HUES6 (cell line): Measurements from ENCODE around the gene AMER2.

ENCODE experiments used
- H3K27ac ChIP-seq: 2 replicates; pipeline ENCODE4 v1.7.0; 2013; ENCODE audit warnings: low read depth, mild to moderate bottlenecking, low read length, inconsistent platforms
- H3K27me3 ChIP-seq: 2 replicates; pipeline ENCODE4 v1.6.1; 2013; ENCODE audit warnings: low read length; ENCODE audit not compliant: control insufficient read depth, insufficient read depth
- H3K36me3 ChIP-seq: 2 replicates; pipeline ENCODE4 v1.6.1; 2013; ENCODE audit warnings: low read length; ENCODE audit not compliant: control insufficient read depth, insufficient read depth
- H3K4me1 ChIP-seq: 2 replicates; pipeline ENCODE4 v1.6.1; 2013; ENCODE audit warnings: low read length; ENCODE audit not compliant: control insufficient read depth, insufficient read depth
- H3K4me3 ChIP-seq: 2 replicates; pipeline ENCODE4 v1.5.1; 2013; ENCODE audit warnings: low read depth, low read length
- H3K9ac ChIP-seq: one replicate; pipeline ENCODE4 v1.6.1; 2013; ENCODE audit warnings: mild to moderate bottlenecking, low read length
- H3K9me3 ChIP-seq: 2 replicates; pipeline ENCODE4 v1.6.1; 2013; ENCODE audit warnings: low read depth, low read length; ENCODE audit not compliant: control insufficient read depth, insufficient read depth

The AMER2 gene

GRCh38 chr13:25151626-25152195, 20.4 kb downstream of the AMER2 start:
- Histone ChIP-seq H3K9me3 (peaks cover 8% of the 10 kb centered on the region), H3K36me3 (no peaks in the 10 kb centered on the region), H3K27ac (no peak overlapping the region), H3K4me1 (peaks cover 29% of the 10 kb centered on the region), H3K9ac (no peak overlapping the region), H3K27me3 (no peaks in the 10 kb centered on the region), H3K4me3 (no peak overlapping the region)

GRCh38 chr13:25149711-25150110, 22.4 kb downstream of the AMER2 start:
- H3K27ac ChIP-seq = no peak overlapping the region
- H3K4me1 ChIP-seq = peaks cover 29% of the 10 kb centered on the region
- no peaks in the 10 kb centered on the region for H3K36me3 ChIP-seq
- peaks cover 8% of the 10 kb centered on the region for H3K9me3 ChIP-seq
- no peak overlapping the region for H3K9ac ChIP-seq
- H3K4me3 ChIP-seq = no peak overlapping the region
- no peaks in the 10 kb centered on the region for H3K27me3 ChIP-seq

GRCh38 chr13:25148402-25148771, 23.7 kb downstream of the AMER2 start:
- Histone ChIP-seq H3K4me1 (peaks cover 18% of the 10 kb centered on the region), H3K36me3 (no peaks in the 10 kb centered on the region), H3K4me3 (no peak overlapping the region), H3K27ac (no peak overlapping the region), H3K9ac (no peak overlapping the region), H3K9me3 (peaks cover 8% of the 10 kb centered on the region), H3K27me3 (no peaks in the 10 kb centered on the region)

GRCh38 chr13:25147638-25148401, 24.3 kb downstream of the AMER2 start:
- Histone ChIP-seq H3K4me1 (peaks cover 12% of the 10 kb centered on the region), H3K9me3 (peaks cover 8% of the 10 kb centered on the region), H3K4me3 (no peak overlapping the region), H3K27me3 (no peaks in the 10 kb centered on the region), H3K36me3 (no peaks in the 10 kb centered on the region), H3K9ac (no peak overlapping the region), H3K27ac (no peak overlapping the region)

GRCh38 chr13:25143706-25144105, 28.4 kb downstream of the AMER2 start:
- H3K9ac ChIP-seq = no peak overlapping the region
- H3K4me3 ChIP-seq = no peak overlapping the region
- peaks cover 3% of the 10 kb centered on the region; the same call in 1 of the 2 replicates for H3K4me1 ChIP-seq
- H3K27ac ChIP-seq = no peak overlapping the region
- no peaks in the 10 kb centered on the region for H3K27me3 ChIP-seq
- H3K9me3 ChIP-seq = peaks cover 8% of the 10 kb centered on the region
- no peaks in the 10 kb centered on the region for H3K36me3 ChIP-seq

GRCh38 chr13:25141042-25141441, 31.0 kb downstream of the AMER2 start:
- H3K9me3 ChIP-seq = no peaks in the 10 kb centered on the region
- no peak overlapping the region for H3K4me3 ChIP-seq
- H3K4me1 ChIP-seq = peaks cover 24% of the 10 kb centered on the region
- no peak overlapping the region for H3K9ac ChIP-seq
- no peaks in the 10 kb centered on the region for H3K36me3 ChIP-seq
- H3K27me3 ChIP-seq = no peaks in the 10 kb centered on the region
- H3K27ac ChIP-seq = no peak overlapping the region

GRCh38 chr13:25137788-25138115, 34.3 kb downstream of the AMER2 start:
- Histone ChIP-seq H3K27me3 (no peaks in the 10 kb centered on the region), H3K9me3 (peaks cover 11% of the 10 kb centered on the region), H3K27ac (0 out of 2 replicates have a peak overlapping the region, but pooled peaks have one; percentile 12), H3K4me1 (peaks cover 30% of the 10 kb centered on the region), H3K9ac (no peak overlapping the region), H3K4me3 (no peak overlapping the region), H3K36me3 (no peaks in the 10 kb centered on the region)

GRCh38 chr13:25136880-25137787, 35.0 kb downstream of the AMER2 start:
- H3K9me3 ChIP-seq = peaks cover 11% of the 10 kb centered on the region
- no peak overlapping the region for H3K9ac ChIP-seq
- no peaks in the 10 kb centered on the region for H3K36me3 ChIP-seq
- H3K27ac ChIP-seq = 0 out of 2 replicates have a peak overlapping the region, but pooled peaks have one; percentile 12
- peaks cover 34% of the 10 kb centered on the region for H3K4me1 ChIP-seq
- H3K27me3 ChIP-seq = no peaks in the 10 kb centered on the region
- peak overlapping the region; percentile 29 for H3K4me3 ChIP-seq

- Histone ChIP-seq H3K4me1 (peaks cover 43% of the 10 kb centered on the region), H3K4me3 (no peak overlapping the region), H3K27me3 (no peaks in the 10 kb centered on the region), H3K9me3 (peaks cover 11% of the 10 kb centered on the region), H3K9ac (no peak overlapping the region), H3K27ac (no peak overlapping the region), H3K36me3 (no peaks in the 10 kb centered on the region)
These were observed 36.2 kb downstream of the AMER2 start for GRCh38 chr13:25135896-25136295.

GRCh38 chr13:25132751-25133390, 39.2 kb downstream of the AMER2 start:
- H3K4me3 ChIP-seq = no peak overlapping the region
- peaks cover 11% of the 10 kb centered on the region for H3K9me3 ChIP-seq
- H3K36me3 ChIP-seq = no peaks in the 10 kb centered on the region
- H3K27ac ChIP-seq = no peak overlapping the region
- H3K9ac ChIP-seq = no peak overlapping the region
- H3K27me3 ChIP-seq = no peaks in the 10 kb centered on the region
- peaks cover 35% of the 10 kb centered on the region for H3K4me1 ChIP-seq
